Hepatocyte (in vitro differentiated cells): ENCODE results near the gene KRTAP10-1.

ENCODE experiments used
- CTCF ChIP-seq: fragments of 200-600 bp; sonication (generic); IDR thresholded peaks from 2 replicates; pipeline ENCODE4 v1.5.1; 2016; ENCODE audit warnings: antibody characterized with exemption, mild to moderate bottlenecking; ENCODE audit not compliant: poor library complexity
- EZH2 ChIP-seq: fragments of 200-600 bp; sonication (generic); IDR thresholded peaks from 2 replicates; pipeline ENCODE4 v1.6.1; 2016; ENCODE audit warnings: antibody characterized with exemption, mild to moderate bottlenecking, borderline replicate concordance
- EZH2phosphoT487 ChIP-seq: fragments of 200-600 bp; sonication (generic); IDR thresholded peaks from one replicate; pipeline ENCODE4 v1.6.1; 2018; ENCODE audit warnings: antibody characterized with exemption, mild to moderate bottlenecking, low read depth, moderate library complexity; ENCODE audit not compliant: unreplicated experiment, severe bottlenecking

- TF ChIP-seq CTCF = no peak
- no peak for TF ChIP-seq EZH2
- no peak for TF ChIP-seq EZH2phosphoT487
Observed at GRCh38 chr21:44531606-44532564, 8.1 kb downstream of the KRTAP10-1 start.
